ENCODE data around the gene RALGPS2. TPM values are rescaled to one million over a fixed set of nuclear protein-coding genes. Genes with fewer than 3 reads are reported as not detected.
A peak's percentile ranks its signal among the peaks of the same experiment; 100 is the strongest.

Gene RALGPS2
- total and polyA plus RNA-seq, 2 donors = 6.4 to 17.8 TPM

DNA sequence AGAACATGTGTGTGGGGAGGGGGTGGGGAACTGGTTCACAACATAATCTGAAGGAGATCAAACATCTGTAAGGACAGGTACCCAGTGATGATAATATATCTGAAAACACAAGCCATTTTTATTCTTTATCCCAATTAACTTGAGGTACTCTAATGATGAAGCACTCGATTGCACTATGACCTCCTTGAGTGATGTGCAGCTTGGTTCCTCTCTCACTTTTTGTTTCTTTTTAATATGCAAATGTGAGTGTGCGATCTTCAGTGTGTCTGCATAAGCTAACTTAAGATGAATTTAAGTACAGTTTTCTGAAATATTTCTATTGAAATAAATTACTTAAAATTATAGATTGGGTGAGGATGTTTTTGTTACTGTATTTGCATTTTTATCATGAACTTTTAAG lies 196.5 kb downstream of the RALGPS2 start:
- H3K9me3 ChIP-seq (ENCODE audit: control insufficient read depth in 2 of 2, insufficient read depth in 1 of 2, low read length in 1 of 2) = no peaks in the 10 kb centered on the region
- no peaks in the 10 kb centered on the region for H3K27me3 ChIP-seq (ENCODE audit: control insufficient read depth in 2 of 2, insufficient read depth in 1 of 2, low read length in 1 of 2)
- H3K4me3 ChIP-seq (ENCODE audit: low read length in 2 of 2) = no peak overlapping the region
- DNase-seq (ENCODE audit: low read depth in 6 of 9, low spot score in 9 of 9) = no peak
- H3K27ac ChIP-seq (ENCODE audit: low read depth in 1 of 2, low read length in 1 of 2) = no peak overlapping the region
- H3K36me3 ChIP-seq (ENCODE audit: control insufficient read depth in 2 of 2, insufficient read depth in 2 of 2, low read length in 1 of 2) = peaks cover 0 to 9% of the 10 kb centered on the region in 2 donors
- no peaks in the 10 kb centered on the region for H3K4me1 ChIP-seq (ENCODE audit: control insufficient read depth in 2 of 2, insufficient read depth in 2 of 2, low read length in 2 of 2)
- 97% methylated on average over 2 of the region's 2 CpGs for WGBS

DNA sequence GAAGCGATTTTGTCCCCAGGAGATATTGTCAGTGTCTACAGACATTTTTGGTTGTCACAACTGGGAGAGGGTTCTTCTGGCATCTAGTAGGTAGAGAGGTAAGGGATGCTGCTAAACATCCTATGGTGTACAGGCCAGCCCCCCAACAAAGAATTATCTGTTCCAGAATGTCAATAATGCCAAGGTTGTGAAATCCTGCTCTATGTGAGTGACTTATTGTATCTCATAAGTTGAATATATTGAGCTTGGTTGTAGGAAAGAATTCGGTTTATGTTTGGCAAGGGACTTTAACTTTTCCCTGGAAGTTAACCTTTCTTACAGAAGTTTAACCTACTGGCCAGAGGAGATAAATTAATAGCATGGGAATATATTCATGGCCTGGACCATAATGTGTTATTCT lies 198.5 kb downstream of the RALGPS2 start:
- DNase-seq (ENCODE audit: low read depth in 6 of 9, low spot score in 9 of 9) = no peak
- Histone ChIP-seq H3K27ac (ENCODE audit: low read depth in 1 of 2, low read length in 1 of 2) (no peak overlapping the region), H3K27me3 (ENCODE audit: control insufficient read depth in 2 of 2, insufficient read depth in 1 of 2, low read length in 1 of 2) (no peaks in the 10 kb centered on the region), H3K4me1 (ENCODE audit: control insufficient read depth in 2 of 2, insufficient read depth in 2 of 2, low read length in 2 of 2) (no peaks in the 10 kb centered on the region), H3K36me3 (ENCODE audit: control insufficient read depth in 2 of 2, insufficient read depth in 2 of 2, low read length in 1 of 2) (peaks cover 0 to 3% of the 10 kb centered on the region in 2 donors), H3K9me3 (ENCODE audit: control insufficient read depth in 2 of 2, insufficient read depth in 1 of 2, low read length in 1 of 2) (no peaks in the 10 kb centered on the region), H3K4me3 (ENCODE audit: low read length in 2 of 2) (no peak overlapping the region)
- WGBS = over 99% methylated on average over 2 of the region's 2 CpGs

DNA sequence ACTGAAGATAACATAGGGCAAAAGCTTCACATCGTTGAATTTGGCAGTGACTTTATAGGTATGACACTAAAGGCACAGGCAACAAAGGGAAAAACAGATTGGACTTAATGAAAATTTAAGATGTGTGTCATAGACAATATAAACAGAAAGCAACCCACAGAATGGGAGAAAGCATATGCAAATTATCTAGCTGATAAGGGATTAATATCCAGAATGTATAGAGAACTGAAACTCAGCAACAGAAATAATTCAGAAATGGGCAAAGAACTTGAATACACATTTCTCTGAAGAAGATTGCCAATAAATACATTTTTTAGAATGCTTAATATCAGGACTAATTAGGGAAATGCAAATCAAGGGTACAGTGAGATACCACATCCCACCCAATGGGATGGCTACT lies 201.0 kb downstream of the RALGPS2 start:
- H3K27me3 ChIP-seq (ENCODE audit: control insufficient read depth in 2 of 2, insufficient read depth in 1 of 2, low read length in 1 of 2) = no peaks in the 10 kb centered on the region
- no peak overlapping the region for H3K4me3 ChIP-seq (ENCODE audit: low read length in 2 of 2)
- no peaks in the 10 kb centered on the region for H3K9me3 ChIP-seq (ENCODE audit: control insufficient read depth in 2 of 2, insufficient read depth in 1 of 2, low read length in 1 of 2)
- 100% methylated on average over 1 of the region's 1 CpG for WGBS
- no peak overlapping the region for H3K27ac ChIP-seq (ENCODE audit: low read depth in 1 of 2, low read length in 1 of 2)
- H3K4me1 ChIP-seq (ENCODE audit: control insufficient read depth in 2 of 2, insufficient read depth in 2 of 2, low read length in 2 of 2) = no peaks in the 10 kb centered on the region
- no peaks in the 10 kb centered on the region for H3K36me3 ChIP-seq (ENCODE audit: control insufficient read depth in 2 of 2, insufficient read depth in 2 of 2, low read length in 1 of 2)
- no peak for DNase-seq (ENCODE audit: low read depth in 6 of 9, low spot score in 9 of 9)

DNA sequence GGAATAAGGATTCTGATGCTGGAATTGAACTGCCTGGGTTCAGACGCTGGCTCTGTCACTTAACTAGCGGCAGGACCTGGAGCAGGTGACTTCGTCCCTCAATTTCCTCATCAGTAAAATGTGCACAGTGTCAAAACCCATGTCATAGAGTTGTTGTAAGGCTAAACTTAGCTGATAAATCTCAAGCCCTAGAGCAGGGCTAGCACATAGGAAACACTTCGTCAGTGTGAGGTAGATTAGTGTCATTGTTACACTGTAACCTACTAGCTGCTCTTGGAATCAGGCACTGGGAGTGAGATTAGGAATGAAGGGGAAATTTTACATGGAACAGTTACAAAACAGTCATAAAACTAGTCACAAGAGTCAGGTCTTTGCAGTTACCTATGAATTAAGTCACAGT lies 202.0 kb downstream of the RALGPS2 start:
- 97% methylated on average over 4 of the region's 4 CpGs for WGBS
- H3K9me3 ChIP-seq (ENCODE audit: control insufficient read depth in 2 of 2, insufficient read depth in 1 of 2, low read length in 1 of 2) = no peaks in the 10 kb centered on the region
- no peak for DNase-seq (ENCODE audit: low read depth in 6 of 9, low spot score in 9 of 9)
- H3K36me3 ChIP-seq (ENCODE audit: control insufficient read depth in 2 of 2, insufficient read depth in 2 of 2, low read length in 1 of 2) = no peaks in the 10 kb centered on the region
- no peaks in the 10 kb centered on the region for H3K4me1 ChIP-seq (ENCODE audit: control insufficient read depth in 2 of 2, insufficient read depth in 2 of 2, low read length in 2 of 2)
- no peaks in the 10 kb centered on the region for H3K27me3 ChIP-seq (ENCODE audit: control insufficient read depth in 2 of 2, insufficient read depth in 1 of 2, low read length in 1 of 2)
- H3K4me3 ChIP-seq (ENCODE audit: low read length in 2 of 2) = no peak overlapping the region
- H3K27ac ChIP-seq (ENCODE audit: low read depth in 1 of 2, low read length in 1 of 2) = no peak overlapping the region

DNA sequence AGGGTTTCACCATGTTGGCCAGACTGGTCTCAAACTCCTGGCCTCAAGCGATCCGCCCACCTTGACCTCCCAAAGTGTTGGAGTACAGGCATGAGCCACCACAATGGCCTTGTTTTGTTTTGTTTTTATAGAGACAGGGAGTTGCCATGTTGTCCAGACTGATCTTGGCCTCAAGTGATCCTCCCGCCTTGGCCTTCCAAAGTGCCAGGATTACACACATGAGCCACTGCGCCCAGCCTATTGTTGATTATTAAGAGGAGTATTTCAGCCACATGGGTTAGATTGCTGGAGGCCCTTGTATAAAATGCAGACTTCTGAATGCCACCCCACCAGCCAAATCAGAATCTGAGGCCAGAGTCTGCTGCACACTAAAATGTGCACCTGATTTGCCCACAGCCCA lies 203.0 kb downstream of the RALGPS2 start:
- Histone ChIP-seq H3K27ac (ENCODE audit: low read depth in 1 of 2, low read length in 1 of 2) (no peak overlapping the region), H3K9me3 (ENCODE audit: control insufficient read depth in 2 of 2, insufficient read depth in 1 of 2, low read length in 1 of 2) (no peaks in the 10 kb centered on the region), H3K27me3 (ENCODE audit: control insufficient read depth in 2 of 2, insufficient read depth in 1 of 2, low read length in 1 of 2) (no peaks in the 10 kb centered on the region)

DNA sequence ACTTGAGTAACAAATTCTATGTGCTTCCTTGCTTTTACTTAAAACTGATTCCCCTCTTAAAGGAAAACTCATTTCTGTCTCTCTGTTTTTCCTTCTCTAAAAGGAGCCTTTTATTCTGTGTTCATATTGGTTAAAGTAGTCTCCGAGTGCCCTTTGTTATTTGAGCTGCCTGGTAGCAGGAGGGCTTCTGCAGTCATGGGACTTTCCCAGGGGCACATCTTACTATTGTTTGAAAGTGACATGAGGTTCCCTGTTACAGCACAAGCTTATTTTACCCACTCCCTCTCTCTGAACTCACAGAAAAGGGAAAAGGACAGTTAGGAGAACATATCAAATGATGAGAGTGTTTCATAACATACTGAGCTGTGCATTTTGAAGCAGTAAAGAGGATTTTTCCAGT lies 203.9 kb downstream of the RALGPS2 start:
- no peaks in the 10 kb centered on the region for H3K9me3 ChIP-seq (ENCODE audit: control insufficient read depth in 2 of 2, insufficient read depth in 1 of 2, low read length in 1 of 2)
- no peaks in the 10 kb centered on the region for H3K27me3 ChIP-seq (ENCODE audit: control insufficient read depth in 2 of 2, insufficient read depth in 1 of 2, low read length in 1 of 2)
- no peak overlapping the region for H3K4me3 ChIP-seq (ENCODE audit: low read length in 2 of 2)
- no peaks in the 10 kb centered on the region for H3K36me3 ChIP-seq (ENCODE audit: control insufficient read depth in 2 of 2, insufficient read depth in 2 of 2, low read length in 1 of 2)
- H3K27ac ChIP-seq (ENCODE audit: low read depth in 1 of 2, low read length in 1 of 2) = no peak overlapping the region
- WGBS = 90% methylated on average over 1 of the region's 1 CpG
- peaks cover 0 to 5% of the 10 kb centered on the region in 2 donors for H3K4me1 ChIP-seq (ENCODE audit: control insufficient read depth in 2 of 2, insufficient read depth in 2 of 2, low read length in 2 of 2)
- no peak for DNase-seq (ENCODE audit: low read depth in 6 of 9, low spot score in 9 of 9)

More for the DNA sequence above, 203.0 kb downstream of the RALGPS2 start:
- H3K4me3 ChIP-seq (ENCODE audit: low read length in 2 of 2) = no peak overlapping the region
- H3K36me3 ChIP-seq (ENCODE audit: control insufficient read depth in 2 of 2, insufficient read depth in 2 of 2, low read length in 1 of 2) = no peaks in the 10 kb centered on the region
- 99% methylated on average over 4 of the region's 4 CpGs for WGBS
- no peak for DNase-seq (ENCODE audit: low read depth in 6 of 9, low spot score in 9 of 9)
- no peaks in the 10 kb centered on the region for H3K4me1 ChIP-seq (ENCODE audit: control insufficient read depth in 2 of 2, insufficient read depth in 2 of 2, low read length in 2 of 2)

DNA sequence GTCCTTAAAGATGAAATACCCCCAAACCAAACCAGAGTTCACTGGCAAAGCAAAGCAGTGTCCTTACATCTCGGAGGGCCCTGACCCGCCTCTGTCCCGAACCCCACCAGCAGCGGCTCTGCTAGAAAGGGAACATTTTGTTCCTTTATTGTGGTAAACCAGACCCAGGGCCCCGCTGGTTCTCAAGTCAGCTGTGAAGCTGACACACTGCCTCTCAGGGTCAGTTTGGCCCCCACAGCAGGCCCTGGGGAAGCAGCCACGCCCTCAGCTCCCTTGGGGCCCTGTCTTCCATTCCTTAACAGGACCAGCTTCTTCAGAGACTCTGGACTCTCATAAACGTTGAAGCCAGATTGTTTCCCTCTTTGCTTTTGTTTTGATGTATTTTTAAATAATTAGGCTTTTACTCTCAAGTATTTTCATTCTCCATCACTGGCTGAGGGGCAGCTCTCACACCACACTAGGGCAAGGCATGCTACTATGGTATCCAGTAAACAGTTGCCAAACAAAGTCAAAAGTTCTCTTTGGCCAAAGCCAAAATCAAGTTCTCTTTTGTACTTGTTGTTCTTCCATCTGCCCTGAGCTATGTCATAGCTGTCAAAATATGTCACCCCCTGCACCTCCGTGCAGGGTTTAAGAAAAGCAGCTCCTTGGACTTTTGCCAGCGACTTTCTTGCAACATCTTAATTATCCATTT lies 207.0 kb downstream of the RALGPS2 start:
- DNase-seq (ENCODE audit: low read depth in 6 of 9, low spot score in 9 of 9) = no peak
- no peaks in the 10 kb centered on the region for H3K27me3 ChIP-seq (ENCODE audit: control insufficient read depth in 2 of 2, insufficient read depth in 1 of 2, low read length in 1 of 2)
- no peak overlapping the region for H3K4me3 ChIP-seq (ENCODE audit: low read length in 2 of 2)
- H3K27ac ChIP-seq (ENCODE audit: low read depth in 1 of 2, low read length in 1 of 2) = no peak overlapping the region
- peaks cover 0 to 5% of the 10 kb centered on the region in 2 donors for H3K4me1 ChIP-seq (ENCODE audit: control insufficient read depth in 2 of 2, insufficient read depth in 2 of 2, low read length in 2 of 2)
- 72% methylated on average over 9 of the region's 9 CpGs for WGBS
- no peaks in the 10 kb centered on the region for H3K9me3 ChIP-seq (ENCODE audit: control insufficient read depth in 2 of 2, insufficient read depth in 1 of 2, low read length in 1 of 2)
- H3K36me3 ChIP-seq (ENCODE audit: control insufficient read depth in 2 of 2, insufficient read depth in 2 of 2, low read length in 1 of 2) = no peaks in the 10 kb centered on the region

DNA sequence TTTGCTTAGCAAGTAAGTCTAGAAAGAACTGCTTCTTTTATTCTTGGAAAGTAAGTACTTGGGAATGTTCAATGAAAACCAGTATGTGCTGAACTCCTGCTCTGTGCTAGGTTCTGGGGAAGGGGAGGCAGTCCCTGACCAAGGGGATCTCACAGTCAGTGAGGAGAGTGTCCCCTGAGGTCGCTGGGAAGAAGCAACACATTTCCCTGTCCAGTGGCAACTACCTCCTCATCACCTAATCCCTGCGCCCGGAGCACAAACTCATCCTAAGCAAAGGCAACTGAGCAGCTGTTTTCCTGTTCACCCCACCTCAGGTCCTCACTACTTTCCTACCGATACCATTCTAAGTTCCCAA lies 207.5 kb downstream of the RALGPS2 start:
- no peak for DNase-seq (ENCODE audit: low read depth in 6 of 9, low spot score in 9 of 9)
- Histone ChIP-seq H3K27me3 (ENCODE audit: control insufficient read depth in 2 of 2, insufficient read depth in 1 of 2, low read length in 1 of 2) (no peaks in the 10 kb centered on the region), H3K9me3 (ENCODE audit: control insufficient read depth in 2 of 2, insufficient read depth in 1 of 2, low read length in 1 of 2) (no peaks in the 10 kb centered on the region), H3K4me3 (ENCODE audit: low read length in 2 of 2) (no peak overlapping the region), H3K4me1 (ENCODE audit: control insufficient read depth in 2 of 2, insufficient read depth in 2 of 2, low read length in 2 of 2) (peaks cover 0 to 5% of the 10 kb centered on the region in 2 donors), H3K27ac (ENCODE audit: low read depth in 1 of 2, low read length in 1 of 2) (peak overlapping the region in 1 of 2 donors; percentile 13), H3K36me3 (ENCODE audit: control insufficient read depth in 2 of 2, insufficient read depth in 2 of 2, low read length in 1 of 2) (no peaks in the 10 kb centered on the region)
- WGBS = 88% methylated on average over 4 of the region's 4 CpGs

DNA sequence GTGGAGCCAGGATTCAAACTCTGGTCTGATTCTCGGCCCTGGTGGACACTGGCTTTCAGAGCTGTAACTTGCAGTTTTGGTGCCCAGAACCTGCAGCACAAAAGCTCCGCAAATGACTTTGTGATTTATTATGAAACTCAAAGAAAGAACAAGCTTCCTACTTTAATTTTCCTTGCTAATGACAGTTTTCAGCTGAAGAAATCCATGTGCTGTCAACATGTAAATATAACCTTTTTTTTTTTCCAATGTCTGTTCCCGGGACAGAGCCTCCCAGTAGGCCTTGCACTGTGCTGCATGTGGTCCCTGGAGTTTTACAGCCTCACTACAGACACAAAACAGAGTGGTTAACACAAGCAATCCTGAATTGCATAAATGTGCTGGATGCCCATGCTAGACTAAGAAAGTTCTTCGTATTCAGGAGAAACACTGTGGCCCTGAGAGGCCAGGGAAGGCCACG lies 208.1 kb downstream of the RALGPS2 start:
- 92% methylated on average over 5 of the region's 5 CpGs for WGBS
- Histone ChIP-seq H3K27ac (ENCODE audit: low read depth in 1 of 2, low read length in 1 of 2) (no peak overlapping the region), H3K27me3 (ENCODE audit: control insufficient read depth in 2 of 2, insufficient read depth in 1 of 2, low read length in 1 of 2) (no peaks in the 10 kb centered on the region), H3K4me1 (ENCODE audit: control insufficient read depth in 2 of 2, insufficient read depth in 2 of 2, low read length in 2 of 2) (peaks cover 0 to 5% of the 10 kb centered on the region in 2 donors), H3K4me3 (ENCODE audit: low read length in 2 of 2) (no peak overlapping the region), H3K9me3 (ENCODE audit: control insufficient read depth in 2 of 2, insufficient read depth in 1 of 2, low read length in 1 of 2) (no peaks in the 10 kb centered on the region), H3K36me3 (ENCODE audit: control insufficient read depth in 2 of 2, insufficient read depth in 2 of 2, low read length in 1 of 2) (no peaks in the 10 kb centered on the region)
- DNase-seq (ENCODE audit: low read depth in 6 of 9, low spot score in 9 of 9) = no peak

Data from thymus (tissue), 11 donors.